ENCODE data around the gene SEC14L6. TPM values are rescaled to one million over a fixed set of nuclear protein-coding genes. Genes with fewer than 3 reads are reported as not detected.
A peak's percentile ranks its signal among the peaks of the same experiment; 100 is the strongest.

Gene SEC14L6
- total and polyA plus RNA-seq, 9 of the 15 experiments (the other 6 are each of a cell fraction or from before 2014, with no cell fraction given), result 0.29 to 6.1 (median 1.9) TPM

- TF ChIP-seq PBX2 (CRISPR knock-in tag; IDR thresholded peaks at IDR 0.05; ENCODE audit: low read depth), result no peak
- TF ChIP-seq PBX2 (tag; conservative IDR thresholded peaks at IDR 0.05; ENCODE audit: low read depth), result no peak
- TF ChIP-seq ZNF277 (CRISPR knock-in tag; IDR thresholded peaks at IDR 0.05; ENCODE audit: borderline replicate concordance), result no peak
- no peak for TF ChIP-seq SREBF1 (IDR thresholded peaks at IDR 0.05; ENCODE audit: borderline replicate concordance, low read depth, low read length)
- no peak for TF ChIP-seq ZNF347 (CRISPR knock-in tag; IDR thresholded peaks at IDR 0.05; ENCODE audit: low read depth)
- TF ChIP-seq CBFA2T3 (IDR thresholded peaks at IDR 0.05), result no peak
- TF ChIP-seq MAZ (CRISPR knock-in tag; conservative IDR thresholded peaks at IDR 0.05 in 1 of 2, IDR thresholded peaks at IDR 0.05 in 1 of 2), result 0 out of 4 replicates have a peak, but pooled peaks of 1 of the 2 experiments have one; percentile 45
- TF ChIP-seq ZNF398 (CRISPR knock-in tag; IDR thresholded peaks at IDR 0.05), result no peak
- no peak for TF ChIP-seq SNIP1 (IDR thresholded peaks at IDR 0.05; ENCODE audit: low read depth)
- TF ChIP-seq ZNF165 (CRISPR knock-in tag; IDR thresholded peaks at IDR 0.05; ENCODE audit: borderline replicate concordance), result no peak
- no peak for TF ChIP-seq CCAR2 (IDR thresholded peaks at IDR 0.05; ENCODE audit: low read depth, low read length)
- no peak for TF ChIP-seq LEF1 (IDR thresholded peaks at IDR 0.05)
- no peak for TF ChIP-seq AFF4 (CRISPR knock-in tag; IDR thresholded peaks at IDR 0.05)
- TF ChIP-seq ZNF146 (CRISPR knock-in tag; IDR thresholded peaks at IDR 0.05; ENCODE audit: unreplicated experiment), result no peak
Measured at GRCh38 chr22:30591588-30592359, 45.2 kb upstream of the SEC14L6 start, which contains the start of gene PES1 (continued).
